Stimulated activated CD8-positive, alpha-beta memory T cell treated with anti-CD3 and anti-CD28 coated beads, Interleukin-15, amount 100 ng/mL, for 48 hours (primary cell): Measurements from ENCODE around the gene AGBL4.
"Not testable (repeated sequence)": the region's sequence is repeated elsewhere in the genome, so short reads cannot be mapped to it uniquely, and the experiment has no call there.

ENCODE experiments used
- DNase-seq, 2 donors: peaks; one replicate each; pipeline ENCODE4 v3.0.0-alpha.2; 2020; ENCODE audit warnings: low read depth in 2 of 2

The AGBL4 gene

DNA sequence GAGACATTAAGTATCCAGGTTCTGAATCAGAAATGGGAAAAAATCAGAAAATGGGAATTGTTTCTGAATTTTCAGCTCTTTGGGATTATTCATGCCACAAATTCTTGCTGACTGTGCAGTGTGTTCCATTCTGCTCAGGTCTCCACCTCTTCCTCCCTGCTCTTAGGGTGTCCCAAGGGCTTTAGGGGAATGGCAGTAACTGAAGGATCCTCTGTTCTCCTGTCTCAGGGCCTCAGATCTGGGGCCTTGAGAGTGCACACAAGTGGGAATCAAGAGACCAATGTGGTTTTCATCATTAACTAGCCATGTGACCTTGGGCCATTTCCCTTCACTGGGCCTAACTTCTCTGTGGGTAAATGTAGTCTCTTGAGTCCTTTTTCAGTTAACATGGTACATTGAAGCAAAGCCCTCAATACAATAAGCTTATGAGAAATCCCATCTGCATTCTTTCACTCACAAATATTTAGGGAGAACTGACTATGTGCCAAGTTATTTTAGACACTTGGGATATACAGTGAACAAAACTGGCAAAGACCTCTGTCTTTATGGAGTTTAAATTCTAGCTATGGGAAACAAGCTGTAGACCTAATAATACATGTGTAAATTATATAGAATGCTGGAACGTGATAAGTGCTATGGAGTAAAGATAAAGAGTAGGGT lies 1476.1 kb downstream of the AGBL4 start:
- DNase-seq = no peak

- no peak for DNase-seq
Observed at GRCh38 chr1:48543854-48544253, 1479.9 kb downstream of the AGBL4 start.

DNA sequence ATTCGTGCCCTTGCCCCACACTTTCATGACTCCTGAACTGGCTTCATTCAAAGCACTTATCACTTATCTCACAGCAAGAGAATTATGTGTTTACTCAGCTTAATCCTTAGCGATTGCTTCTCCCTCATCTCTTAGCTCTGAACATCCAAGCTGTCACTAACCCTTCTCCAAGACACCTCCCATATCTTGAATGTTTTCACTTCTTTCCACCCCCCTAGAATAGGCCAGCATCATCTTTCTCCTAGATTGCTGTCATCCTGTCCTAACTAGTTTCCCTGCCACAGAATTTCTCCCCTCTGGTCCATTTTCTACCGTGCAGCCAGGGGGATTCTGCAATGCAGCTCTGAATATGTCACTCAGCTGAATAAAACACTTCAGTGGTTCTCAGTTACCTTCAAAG lies 1483.2 kb downstream of the AGBL4 start:
- DNase-seq = no peak

GRCh38 chr1:48536477-48536876 lies 1487.3 kb downstream of the AGBL4 start:
- DNase-seq = no peak

- DNase-seq = no peak
Observed at GRCh38 chr1:48532976-48533375, 1490.8 kb downstream of the AGBL4 start.

DNA sequence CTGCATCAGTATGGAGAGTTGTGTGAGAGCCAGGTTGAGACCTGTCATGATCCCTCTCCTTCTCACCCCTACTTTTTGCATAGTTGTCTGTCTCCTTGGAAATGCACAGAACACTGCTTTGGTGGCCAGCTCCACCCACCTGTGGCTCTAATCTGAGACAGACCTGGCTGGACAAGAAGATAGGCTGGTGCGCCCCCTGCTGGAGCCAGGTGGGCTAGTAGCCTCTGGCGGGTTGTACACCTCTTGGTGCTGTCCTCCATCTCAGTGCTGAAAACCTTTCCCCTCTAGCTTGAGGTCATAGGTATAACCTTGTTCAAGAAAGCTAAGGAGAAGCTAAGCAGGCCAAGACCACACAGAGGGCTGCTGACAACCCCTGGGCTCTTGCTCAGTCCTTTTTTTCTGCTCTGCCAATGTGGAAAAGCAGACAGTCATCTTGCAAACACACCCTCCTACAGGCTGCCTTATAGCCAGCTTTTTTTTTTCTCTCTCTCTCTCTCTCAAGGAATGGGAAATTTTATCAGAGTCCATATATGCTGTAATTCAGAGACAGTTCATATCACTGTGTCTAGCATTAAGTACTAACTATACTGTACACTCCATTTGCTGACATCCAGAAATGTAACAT lies 1492.9 kb downstream of the AGBL4 start:
- DNase-seq = peak; percentile 30 to 36

DNA sequence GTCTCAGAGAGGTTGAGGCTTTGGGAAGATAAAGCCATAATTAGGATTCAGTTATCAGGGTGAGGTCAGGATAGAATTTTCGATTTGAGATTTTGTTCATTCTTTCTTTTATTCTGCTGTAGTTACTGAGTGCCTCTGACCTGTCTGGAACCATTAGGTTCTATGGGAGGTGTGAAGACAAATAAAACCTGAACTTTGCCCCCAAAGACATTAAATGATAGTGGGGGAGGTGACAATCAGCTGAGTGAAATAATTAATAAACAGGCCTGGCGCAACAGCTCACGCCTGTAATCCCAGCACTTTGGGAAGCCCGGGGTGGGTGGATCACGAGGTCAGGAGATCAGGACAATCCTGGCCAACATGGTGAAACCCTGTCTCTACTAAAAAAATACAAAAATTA lies 1496.7 kb downstream of the AGBL4 start:
- no peak for DNase-seq

DNA sequence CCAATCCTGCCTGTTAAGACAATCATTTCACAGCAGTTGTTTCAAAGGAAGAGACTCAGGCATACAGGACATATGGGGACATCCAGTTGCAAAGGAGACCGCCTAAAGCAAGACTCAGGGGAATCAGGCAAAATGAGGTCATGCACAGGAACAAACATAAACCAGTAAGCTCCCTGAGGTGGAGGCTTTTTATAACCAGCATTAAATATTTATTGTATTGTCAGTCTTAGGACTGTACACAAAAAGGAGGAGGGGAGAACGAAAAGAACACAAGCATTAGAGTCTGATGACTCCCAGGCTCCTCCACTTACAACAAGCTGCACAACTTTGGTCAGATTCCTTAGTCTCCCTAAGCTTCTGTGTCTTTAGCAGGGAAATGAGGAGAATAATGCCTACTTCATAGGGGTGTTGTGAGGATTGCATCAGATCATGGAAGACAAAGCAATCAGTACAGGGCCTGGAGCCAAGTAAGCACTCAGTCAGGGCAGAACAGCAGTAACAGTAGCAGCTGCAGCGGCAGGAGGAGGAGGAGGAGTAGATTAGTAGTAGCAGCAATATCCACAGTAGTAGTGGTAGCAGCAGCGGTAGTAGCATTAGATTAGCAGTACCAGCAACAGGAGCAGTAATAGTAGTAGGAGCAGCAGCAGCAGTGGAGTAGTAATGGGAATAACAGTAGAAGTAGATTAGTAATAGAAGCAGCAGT lies 1497.6 kb downstream of the AGBL4 start:
- DNase-seq = no peak

GRCh38 chr1:48524892-48525467 lies 1498.8 kb downstream of the AGBL4 start:
- DNase-seq = no peak

- DNase-seq = no peak
Observed at GRCh38 chr1:48523558-48523957, 1500.2 kb downstream of the AGBL4 start.

GRCh38 chr1:48519896-48520295 lies 1503.9 kb downstream of the AGBL4 start:
- DNase-seq = not testable (repeated sequence)

DNA sequence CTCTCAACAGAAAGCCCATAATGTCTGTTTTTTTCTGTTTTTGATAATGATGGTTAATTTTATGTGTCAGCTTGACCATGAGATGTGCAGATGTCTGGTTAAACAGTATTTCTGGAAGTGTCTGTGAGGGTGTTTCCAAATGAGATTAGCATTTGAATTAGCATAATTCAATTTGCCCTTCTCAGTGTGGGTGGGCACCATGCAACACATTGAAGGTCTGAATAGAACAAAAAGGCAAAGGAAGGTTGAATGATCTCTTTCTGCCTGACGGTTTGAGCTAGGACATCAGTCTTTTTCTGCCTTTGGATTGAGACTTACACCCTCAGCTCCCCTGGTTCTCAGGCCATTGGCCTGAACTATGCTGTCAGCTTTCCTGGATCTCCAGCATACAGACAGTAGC lies 1516.9 kb downstream of the AGBL4 start:
- no peak for DNase-seq

GRCh38 chr1:48500541-48501450 lies 1523.0 kb downstream of the AGBL4 start:
- DNase-seq = no peak

GRCh38 chr1:48499211-48499735 lies 1524.5 kb downstream of the AGBL4 start:
- no peak for DNase-seq

DNA sequence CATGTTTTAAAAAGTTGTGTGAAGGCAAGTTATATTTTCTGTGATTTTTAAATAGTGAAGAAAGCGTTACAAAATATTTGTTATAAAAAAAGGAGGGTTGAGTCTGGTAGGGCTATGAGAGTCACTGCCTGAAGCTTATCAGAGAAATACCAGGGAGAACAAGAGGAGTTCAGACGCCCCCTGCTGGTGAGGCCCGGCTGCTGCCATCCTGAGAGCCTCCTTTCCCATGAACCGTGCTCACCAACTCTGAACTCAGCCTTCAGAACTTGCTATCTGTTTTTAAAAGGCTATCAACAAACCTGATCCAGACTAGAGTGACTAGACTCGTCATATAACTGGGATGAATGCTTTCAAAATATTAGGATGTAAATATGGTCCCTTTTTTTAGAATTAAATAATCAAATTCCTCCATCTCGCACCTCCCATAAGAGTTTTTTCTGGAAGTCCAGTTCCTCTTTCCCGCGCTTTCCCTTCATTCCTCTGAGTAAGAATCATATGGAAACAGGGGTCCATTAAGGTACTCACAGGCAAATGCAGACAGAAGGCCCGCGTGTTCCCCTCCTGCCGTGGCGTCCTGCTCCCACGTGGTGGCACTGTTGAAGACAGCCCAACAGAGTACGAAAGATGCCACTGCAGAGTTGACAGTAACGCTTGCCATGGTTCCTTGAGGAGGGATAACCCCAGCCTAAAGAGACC lies 1525.5 kb downstream of the AGBL4 start:
- DNase-seq = peak; percentile 33 to 50

DNA sequence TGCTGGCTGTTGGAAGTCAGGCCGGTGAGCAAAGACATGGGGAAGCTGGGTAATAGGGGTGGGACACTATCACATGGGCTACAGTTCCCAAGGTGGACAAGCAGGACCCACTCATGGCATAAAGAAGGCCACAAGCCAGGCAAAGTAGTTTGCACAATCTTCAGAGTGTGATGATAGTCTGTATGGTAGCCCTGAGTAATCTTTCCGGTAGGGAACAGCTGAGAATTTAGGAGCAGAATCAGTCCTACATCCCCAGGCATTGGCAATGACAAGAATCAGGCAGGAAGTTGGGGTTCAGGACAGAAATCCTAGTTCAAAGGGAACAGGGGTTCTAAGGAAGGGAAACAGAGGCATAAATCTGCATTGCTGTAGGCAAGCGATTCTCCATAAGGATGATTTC lies 1527.8 kb downstream of the AGBL4 start:
- no peak for DNase-seq

DNA sequence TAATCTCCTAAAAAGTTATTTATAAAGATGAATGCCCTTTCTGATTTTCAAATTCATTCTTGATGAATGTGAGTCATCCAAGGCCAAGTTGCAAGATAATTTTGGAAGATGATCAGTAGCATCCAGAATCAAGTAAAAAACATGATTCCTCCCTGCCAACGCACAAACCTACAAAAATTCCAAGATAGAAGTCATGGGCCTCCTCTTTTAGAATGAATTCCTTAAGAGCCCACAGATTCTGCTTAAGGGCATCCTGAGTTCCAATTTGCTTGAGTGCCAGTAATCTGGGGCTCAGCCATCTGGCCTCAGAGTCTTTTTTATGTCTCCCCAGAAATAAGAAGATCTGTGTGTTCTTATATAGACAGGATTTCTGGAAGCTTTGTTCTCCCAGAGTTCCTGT lies 1528.6 kb downstream of the AGBL4 start:
- no peak for DNase-seq

- DNase-seq = no peak
Observed at GRCh38 chr1:48493970-48494769, 1529.6 kb downstream of the AGBL4 start.

- DNase-seq = no peak
Observed at GRCh38 chr1:48493041-48493440, 1530.7 kb downstream of the AGBL4 start.

- no peak for DNase-seq
Observed at GRCh38 chr1:48492392-48492791, 1531.4 kb downstream of the AGBL4 start.
